GM12892 (cell line): ENCODE measurements around the gene RICTOR.

Experiments used
- POLR2A ChIP-seq: IDR thresholded peaks from 2 replicates; pipeline ENCODE4 v1.6.1; 2011; ENCODE audit warnings: low read depth, low read length, control low read depth
- POLR2AphosphoS5 ChIP-seq: IDR thresholded peaks from 2 replicates; pipeline ENCODE4 v1.6.1; 2011; ENCODE audit warnings: low read depth, low read length, control low read depth
- TAF1 ChIP-seq: IDR thresholded peaks from 2 replicates; pipeline ENCODE4 v1.6.1; 2011; ENCODE audit warnings: low read depth, mild to moderate bottlenecking, control low read depth, low read length, borderline replicate concordance

GRCh38 chr5:39009280-39009679 lies 64.9 kb downstream of the RICTOR start:
- TF ChIP-seq POLR2AphosphoS5 (no peak), TAF1 (no peak), POLR2A (no peak)
